Measurements from ENCODE around the gene OBSL1.

The OBSL1 gene

DNA sequence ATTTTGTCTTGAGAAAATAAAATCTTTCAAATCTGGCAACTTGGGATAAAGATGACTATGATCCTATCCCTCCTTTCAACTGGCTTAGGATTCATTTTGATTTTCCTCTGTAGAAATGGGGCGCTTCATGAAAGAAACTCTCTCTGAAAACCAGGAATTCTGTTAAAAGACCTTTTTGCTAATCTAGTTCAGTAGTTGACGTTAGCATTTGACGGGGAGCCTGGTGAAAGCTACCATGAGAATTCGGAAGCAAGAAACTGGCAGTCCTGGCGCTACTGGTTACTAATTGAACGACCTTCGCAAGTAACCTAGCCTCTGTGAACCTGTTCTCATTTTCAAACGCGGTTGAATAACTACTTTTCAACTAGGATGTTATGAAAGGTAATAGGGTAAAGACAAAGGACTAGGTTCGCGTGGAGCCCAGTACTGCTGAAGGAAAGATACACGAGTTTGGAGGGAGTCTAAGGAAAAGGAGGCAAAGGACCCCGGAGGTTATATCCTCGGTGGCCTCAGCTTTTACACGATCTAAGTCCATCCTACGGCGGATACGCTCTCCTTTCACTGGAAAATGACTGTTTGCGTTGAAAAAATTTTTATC lies 25.7 kb upstream of the OBSL1 start:
- DNase-seq (ENCODE audit: low spot score): peak; percentile 2

DNA sequence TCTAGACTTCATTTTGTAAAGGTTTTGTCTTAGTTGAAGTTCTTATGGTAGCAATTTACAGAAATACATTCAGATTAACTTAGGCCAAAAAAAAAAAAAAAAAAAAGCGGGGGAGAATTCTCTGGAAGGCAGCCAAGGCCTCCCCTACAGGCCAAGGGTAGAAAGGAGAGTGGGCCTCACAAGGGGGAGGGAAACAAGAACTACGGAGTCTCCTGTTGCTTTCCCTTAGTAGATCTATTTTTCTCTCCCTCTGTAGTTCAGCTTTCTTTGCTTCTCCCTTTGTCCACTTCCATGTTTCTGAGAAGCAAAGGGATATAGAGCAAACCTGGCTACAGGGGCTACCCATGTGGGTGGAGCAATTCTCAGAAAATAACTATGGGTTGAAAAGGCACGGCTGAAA lies 23.9 kb upstream of the OBSL1 start:
- DNase-seq (ENCODE audit: low spot score): no peak

DNA sequence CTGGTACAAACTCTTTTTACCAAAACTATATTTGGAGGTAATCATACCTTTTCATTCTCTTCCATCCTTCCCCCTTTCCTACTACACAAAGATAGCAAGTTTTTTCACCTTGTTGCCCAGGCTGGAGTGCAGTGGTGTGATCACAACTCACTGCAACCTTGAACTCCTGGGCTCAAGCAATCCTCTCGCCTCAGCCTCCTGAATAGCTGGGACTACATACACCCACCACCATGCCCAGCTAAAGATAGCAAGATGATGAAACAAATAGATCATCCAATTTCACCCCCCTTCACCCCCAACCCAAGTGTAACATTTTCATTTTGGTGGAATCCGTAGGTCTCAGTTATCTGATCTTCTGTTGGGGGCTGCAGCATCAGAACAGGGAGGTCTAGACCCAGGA lies 21.8 kb upstream of the OBSL1 start:
- DNase-seq (ENCODE audit: low spot score): no peak

DNA sequence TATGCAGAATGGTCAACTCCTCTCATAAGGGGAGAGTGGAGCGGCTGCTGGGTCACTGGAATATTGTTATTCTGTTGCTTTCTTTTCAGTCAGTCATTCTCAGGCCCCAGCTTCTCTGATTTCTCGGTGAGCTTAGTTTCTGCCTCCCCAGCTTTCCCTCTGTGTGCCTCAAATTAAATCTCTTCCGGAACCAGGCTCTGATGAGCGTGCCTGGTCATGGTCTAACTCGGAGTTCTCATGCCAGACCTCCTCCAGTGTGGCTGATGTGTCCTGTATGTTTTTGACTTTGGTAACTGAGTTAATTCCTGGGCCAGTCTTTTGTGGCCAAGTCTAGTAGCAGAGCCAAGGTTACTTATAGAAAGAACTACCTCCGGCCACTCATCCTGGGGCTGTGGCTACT lies 21.4 kb upstream of the OBSL1 start:
- DNase-seq (ENCODE audit: low spot score): no peak

DNA sequence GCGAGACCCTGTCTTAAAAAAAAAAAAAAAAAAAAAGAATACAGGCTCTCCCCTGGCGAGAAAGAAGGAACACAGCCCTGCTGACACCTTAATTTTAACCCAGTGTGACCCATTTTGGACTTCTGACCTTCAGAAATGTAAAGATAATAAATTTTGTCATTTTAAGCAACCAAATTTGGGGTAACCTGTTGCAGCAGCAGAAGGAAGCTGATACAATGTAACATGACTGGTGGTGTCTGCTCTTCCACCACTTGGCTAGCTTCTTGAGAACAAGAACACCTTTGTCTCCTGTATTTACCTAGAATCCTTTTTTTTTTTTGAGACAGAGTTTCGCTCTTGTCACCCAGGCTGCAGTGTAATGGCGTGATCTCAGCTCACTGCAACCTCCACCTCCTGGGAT lies 19.8 kb upstream of the OBSL1 start:
- DNase-seq (ENCODE audit: low spot score): no peak

DNA sequence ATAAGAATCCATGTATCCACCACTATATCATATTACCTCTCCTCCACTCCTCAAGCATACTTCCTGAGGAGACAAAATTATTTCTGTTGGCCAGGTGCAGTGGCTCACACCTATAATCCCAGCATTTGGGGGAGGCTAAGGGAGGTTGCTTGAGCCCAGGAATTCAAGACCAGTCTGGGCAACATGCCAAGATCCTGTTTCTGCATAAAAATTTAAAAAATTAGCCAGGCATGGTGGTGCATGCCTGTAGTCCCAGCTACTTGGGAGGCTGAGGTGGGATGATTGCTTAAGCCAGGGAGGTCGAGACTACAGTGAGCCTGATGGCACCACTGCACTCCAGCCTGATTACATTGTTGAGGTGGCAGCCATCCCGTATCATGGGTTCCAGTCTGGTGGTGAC lies 10.0 kb upstream of the OBSL1 start:
- DNase-seq (ENCODE audit: low spot score): no peak

DNA sequence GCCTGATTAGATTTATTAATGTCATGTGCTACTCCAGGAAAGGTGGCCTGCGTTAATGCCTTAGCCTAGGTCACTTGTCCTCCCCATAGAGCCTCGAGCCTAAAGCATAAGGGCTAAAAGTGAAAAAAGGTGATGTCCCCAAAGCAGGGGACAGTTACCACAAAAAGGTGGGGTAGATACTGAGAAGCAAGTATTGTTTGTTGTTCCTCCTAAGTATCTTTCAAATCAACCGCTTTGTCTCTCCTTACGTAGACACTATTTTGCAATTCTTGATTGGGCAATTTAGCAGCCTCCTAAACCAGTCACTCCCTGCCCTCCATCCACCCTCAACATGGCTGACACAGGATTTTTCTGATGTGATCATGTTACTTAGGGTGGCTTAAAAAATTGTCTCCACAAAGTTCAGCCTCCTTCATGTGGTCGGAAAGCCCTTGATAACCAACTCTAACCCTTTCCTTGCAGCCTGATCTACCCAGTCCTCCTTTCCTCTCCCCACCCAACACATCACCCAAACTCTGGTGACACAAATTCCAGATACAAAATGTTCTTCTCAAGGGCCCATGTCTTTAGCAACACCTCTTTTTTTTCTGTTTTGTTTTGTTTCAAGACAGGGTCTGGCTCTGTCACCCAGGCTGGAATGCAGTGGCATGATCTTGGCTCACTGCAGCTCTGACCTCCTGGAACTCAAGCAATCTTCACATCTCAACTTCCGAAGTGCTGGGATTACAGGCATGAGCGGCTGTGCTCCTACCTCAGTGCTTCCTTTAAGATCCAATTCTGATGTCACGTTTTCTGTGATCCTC lies 7.7 kb upstream of the OBSL1 start:
- no peak for DNase-seq (ENCODE audit: low spot score)

DNA sequence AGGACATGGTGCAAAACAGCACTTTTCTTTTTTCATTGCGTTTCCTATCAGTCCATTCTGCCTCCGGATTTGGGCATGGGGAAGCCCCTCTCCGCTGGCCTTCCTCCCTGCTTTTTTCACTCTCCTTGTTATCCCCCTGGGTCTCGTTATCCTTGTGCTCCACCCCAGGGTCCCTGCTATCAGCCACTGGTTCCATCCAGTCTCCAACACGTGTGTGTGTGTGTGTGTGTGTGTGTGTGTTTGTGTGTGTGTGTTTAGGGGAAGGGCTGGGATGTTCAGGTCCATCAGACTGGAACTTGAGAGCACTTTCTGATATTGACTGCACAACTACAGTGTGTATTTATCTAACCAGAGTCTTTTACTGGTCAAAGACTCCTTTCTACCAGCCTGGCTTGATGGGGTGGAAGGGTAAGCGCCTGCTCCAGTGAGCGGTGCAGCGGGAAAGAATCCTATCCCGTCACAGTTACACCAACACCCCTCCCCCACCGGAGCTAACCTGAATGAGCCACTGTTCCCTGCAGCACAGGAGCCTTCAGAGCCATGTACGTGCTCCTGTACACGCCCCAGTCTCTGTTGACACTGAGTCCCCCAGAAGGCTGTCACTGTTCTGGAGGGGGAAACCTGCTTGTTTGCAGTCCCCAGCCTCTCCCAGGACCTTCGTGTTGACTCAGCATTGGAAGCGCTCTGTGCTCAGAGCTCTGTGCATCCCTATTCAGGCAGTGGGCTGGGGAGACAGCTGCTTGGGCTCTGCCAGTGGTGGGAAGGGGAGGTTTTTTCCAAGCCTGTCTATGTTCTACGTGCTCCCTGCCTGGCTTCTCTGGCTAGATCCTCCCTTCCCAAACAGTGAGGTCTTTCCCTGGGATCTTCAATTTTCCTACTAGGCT lies 5.4 kb upstream of the OBSL1 start:
- DNase-seq (ENCODE audit: low spot score): no peak

DNA sequence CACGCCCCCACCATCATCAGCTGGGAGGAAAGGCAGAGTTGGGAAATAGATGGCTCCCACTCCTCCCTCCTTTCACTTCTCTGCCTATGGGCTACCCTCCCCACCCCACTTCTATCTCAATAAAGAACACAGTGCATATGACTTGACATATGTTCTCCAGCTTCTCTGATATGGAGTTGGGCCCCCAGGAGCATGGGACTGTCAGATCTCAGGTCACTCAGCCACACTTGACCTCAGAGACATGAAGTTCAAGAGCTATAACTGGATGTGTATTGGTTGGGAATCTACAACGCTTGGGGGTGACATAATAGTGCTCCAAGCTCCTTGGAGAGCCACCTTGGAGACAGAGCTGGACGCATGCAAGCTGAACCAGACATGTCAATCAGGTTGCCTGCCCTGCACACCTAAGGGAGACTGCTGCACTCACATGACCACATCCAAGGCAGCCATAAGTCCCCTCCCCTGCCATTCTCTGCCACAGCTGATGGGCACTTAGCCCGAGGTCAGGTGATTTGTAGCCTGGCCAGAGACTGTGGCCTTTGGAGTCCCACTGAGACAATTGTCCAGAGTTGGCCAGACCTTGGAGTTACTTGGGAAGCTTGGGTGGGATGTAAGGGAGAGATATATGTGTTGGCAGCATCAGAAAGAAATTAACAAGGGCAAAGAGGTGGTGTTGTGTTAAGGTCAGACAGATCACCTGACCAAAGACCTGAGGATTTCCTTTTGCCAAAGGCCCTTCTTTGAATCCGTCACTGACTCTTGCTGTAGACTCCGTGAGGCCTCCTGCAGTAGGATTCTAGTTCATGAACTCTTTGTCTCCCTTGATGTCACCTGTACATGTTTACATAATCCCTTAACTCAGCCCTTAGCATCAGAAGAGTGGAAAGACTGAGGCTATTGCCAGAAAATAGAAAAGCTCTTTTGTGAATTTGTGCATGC lies 4.5 kb upstream of the OBSL1 start:
- DNase-seq (ENCODE audit: low spot score): no peak

DNA sequence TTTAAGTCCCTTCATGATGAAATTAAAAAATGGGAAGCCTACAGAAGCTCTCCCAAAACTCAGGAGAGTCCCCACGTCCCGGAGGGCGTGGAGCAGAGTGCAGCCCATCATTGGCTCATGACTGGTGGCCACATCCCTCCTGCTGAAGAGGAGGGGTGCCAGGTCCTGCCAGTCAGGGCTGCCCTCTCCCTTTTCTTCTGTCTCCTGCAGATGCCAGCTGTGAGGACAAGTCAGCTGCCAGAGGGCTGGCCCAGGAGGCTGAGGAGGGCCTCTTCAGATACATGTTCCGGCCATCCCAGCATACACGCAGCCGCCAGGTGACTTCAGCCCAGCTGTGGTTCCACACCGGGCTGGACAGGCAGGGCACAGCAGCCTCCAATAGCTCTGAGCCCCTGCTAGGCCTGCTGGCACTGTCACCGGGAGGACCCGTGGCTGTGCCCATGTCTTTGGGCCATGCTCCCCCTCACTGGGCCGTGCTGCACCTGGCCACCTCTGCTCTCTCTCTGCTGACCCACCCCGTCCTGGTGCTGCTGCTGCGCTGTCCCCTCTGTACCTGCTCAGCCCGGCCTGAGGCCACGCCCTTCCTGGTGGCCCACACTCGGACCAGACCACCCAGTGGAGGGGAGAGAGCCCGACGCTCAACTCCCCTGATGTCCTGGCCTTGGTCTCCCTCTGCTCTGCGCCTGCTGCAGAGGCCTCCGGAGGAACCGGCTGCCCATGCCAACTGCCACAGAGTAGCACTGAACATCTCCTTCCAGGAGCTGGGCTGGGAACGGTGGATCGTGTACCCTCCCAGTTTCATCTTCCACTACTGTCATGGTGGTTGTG lies 3.4 kb upstream of the OBSL1 start:
- no peak for DNase-seq (ENCODE audit: low spot score)

DNA sequence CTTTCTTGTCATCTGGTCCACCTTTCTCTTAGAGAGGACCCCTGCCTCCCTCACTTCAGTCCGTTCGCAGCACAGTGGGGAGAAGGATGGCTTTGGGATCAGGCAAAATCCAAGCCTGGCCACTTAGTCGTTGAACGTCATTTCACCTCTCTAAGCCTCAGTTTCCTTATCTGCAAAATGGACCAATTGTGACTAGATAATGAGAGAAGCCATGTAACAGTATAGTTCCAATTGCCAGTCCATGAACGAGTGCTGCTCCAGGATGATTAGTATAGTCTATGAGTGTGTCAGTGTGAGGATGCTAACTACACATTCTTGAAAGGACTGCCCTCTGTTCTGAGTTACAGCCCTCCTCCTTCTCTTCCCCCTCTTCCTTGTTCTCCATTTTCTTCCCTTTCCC lies 1.8 kb upstream of the OBSL1 start:
- no peak for DNase-seq (ENCODE audit: low spot score)

DNA sequence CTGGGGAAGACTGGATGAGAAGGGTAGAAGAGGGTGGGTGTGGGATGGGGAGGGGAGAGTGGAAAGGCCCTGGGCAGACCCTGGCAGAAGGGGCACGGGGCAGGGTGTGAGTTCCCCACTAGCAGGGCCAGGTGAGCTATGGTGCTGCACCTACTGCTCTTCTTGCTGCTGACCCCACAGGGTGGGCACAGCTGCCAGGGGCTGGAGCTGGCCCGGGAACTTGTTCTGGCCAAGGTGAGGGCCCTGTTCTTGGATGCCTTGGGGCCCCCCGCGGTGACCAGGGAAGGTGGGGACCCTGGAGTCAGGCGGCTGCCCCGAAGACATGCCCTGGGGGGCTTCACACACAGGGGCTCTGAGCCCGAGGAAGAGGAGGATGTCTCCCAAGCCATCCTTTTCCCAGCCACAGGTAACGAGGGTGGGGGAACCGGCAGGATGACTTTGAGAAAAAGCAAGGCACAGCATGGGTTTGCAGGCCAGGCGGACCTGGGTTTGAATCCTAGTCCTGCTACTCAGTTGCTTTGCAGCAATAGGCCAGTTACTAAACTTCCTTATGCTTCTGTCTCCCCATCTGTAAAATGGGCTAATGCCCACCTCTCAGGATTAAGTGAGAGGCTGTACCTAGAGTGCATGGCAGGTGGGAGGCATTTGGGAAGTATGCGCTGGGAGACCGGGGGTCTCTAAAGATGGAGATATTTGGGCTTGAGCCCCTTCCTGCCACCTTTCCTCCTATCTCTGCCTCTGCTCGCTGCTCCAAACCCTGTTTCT lies 1.1 kb upstream of the OBSL1 start, which contains the start of gene INHA:
Gene INHA (plus strand): TSS at position 74 of the 765 bp plus-strand sequence. CDS start 65 bp downstream, at position 139.
- no peak for DNase-seq (ENCODE audit: low spot score)

DNA sequence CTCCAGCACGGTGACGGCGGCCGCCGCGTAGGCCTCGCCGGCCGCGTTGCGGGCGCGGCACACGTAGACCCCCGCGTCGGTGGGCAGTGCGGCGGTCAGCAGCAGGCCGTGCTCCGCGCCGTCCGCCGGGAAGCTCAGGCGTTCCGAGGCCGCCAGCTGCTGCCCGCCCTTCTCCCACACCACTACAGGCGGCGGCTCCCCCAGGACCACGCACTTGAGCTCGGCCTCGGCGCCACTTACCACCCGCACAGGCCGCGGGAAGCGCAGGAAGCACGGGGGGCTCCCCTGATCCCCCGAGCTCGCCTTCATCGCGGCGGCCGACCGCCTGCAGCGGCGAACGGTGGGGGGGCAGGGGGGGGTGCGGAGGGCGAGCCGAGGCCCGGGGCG lies 422 bp downstream of the OBSL1 start:
- no peak for DNase-seq (ENCODE audit: low spot score)

DNA sequence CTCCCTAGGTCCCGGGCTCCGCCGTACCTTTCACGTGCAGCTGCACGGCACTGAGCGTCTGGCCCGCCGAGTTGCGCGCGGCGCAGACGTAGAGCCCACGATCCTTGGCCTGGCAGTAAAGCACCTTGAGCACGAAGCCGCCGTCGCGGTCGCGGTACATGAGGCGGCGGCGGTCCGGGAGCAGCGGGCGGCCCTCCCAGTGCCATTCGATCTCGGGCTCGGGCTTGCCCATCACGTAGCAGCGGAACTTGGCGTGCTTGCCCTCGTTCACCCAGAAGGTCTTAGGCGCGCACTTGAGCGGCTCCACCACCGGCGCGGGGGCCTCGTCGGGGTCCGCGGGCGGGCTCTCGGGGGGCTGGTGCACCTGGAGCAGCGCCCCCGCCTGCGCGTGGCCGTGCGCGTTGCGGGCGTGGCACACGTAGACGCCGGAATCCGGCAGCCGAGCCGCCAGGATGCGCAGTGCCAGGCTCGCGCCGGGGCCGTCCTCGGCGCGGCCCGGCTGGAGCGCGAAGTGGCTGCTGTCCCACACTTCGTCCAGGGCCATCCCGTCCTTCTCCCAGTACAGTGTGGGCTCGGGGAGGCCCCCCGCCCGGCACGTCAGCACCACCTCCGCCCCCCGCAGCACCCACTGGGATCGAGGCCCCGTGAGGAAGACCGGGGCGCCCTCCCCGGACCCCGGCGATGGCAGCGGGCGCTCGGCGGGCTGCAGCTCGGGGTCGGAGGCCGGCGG lies 980 bp downstream of the OBSL1 start:
- no peak for DNase-seq (ENCODE audit: low spot score)

DNA sequence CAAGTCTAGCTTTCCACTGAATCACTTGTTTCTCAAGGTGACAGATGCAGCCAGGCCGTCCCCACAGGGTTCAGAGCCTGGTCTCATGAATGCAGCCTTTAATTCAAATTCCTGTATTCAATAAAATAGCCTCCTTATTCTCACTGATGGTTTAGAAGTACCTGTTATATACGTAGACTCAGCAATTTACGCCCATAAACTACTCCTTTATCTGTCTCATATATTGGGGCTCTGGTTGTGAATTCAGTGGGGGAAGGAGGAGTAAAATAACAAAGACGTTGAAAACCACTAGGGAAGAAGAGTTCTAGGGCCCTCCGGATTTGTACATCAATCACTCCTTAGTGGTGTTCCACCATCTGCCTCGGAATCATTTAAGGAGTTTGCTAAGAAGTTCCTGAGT lies 1.7 kb downstream of the OBSL1 start:
- DNase-seq (ENCODE audit: low spot score): no peak

DNA sequence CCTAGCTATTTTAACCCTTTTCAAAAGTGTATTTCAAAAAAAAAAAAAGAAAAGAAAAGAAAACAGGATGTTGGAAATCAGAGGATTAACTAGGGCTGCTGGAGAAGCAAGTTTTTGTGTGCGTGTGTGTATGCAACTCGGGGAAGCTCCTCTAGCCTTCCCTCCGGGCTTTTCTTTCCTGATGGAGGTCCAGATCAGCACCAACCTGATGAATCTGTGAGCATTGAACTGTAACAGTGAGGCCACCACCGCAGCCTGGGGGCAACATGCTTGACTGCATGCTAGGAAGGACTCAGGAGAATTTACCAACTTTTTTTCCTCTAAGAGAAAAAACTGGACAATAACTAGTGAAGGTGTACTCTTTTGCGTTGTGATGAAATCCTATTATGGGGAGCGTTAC lies 2.3 kb downstream of the OBSL1 start:
- DNase-seq (ENCODE audit: low spot score): no peak

DNA sequence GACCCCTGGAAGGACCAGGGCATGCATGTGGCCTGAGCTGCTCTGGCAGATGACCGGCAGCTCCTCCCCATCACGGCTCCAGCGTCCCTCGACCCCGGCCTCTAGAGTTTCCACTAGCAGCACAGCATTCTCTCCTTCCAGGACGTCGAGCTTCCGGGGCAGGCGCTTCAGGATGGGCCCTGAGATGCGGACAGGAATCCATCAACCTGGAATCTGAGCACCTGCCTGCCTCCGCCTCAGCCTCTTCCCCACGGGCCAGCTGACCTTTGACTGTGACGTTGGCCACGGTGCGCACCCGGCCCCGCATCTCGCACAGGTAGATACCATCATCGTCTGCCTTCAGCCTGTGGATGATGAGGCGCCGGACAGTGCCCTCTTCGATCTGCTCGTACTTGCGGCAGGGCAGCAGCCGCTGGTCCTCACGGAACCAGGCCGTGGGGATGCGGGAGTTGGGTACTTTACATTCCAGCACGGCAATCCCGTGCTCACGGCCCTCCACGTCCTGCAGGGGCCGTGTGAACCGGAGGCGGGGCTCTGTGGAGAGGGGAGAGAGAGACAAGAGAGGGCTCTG lies 3.5 kb downstream of the OBSL1 start:
- DNase-seq (ENCODE audit: low spot score): no peak

DNA sequence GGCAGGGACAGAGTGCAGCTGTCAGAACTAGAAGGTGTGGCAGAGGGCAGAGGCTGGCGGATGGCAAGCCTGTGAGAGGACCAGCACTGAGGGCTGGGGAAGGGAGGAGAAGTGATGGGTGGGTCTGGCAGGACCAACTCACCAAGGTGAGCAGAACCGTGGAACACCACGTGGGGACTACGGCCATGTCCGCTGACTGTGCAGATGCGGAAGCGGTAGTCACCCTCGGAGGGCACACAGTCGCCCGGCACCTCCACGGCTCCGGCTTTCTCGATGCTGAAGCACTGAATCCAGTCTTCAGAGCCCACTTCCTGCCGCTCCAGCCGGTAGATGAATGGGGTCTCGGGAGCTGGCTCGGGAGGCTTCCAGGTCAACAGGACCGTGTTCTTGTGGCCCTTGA lies 4.2 kb downstream of the OBSL1 start:
- DNase-seq (ENCODE audit: low spot score): no peak

DNA sequence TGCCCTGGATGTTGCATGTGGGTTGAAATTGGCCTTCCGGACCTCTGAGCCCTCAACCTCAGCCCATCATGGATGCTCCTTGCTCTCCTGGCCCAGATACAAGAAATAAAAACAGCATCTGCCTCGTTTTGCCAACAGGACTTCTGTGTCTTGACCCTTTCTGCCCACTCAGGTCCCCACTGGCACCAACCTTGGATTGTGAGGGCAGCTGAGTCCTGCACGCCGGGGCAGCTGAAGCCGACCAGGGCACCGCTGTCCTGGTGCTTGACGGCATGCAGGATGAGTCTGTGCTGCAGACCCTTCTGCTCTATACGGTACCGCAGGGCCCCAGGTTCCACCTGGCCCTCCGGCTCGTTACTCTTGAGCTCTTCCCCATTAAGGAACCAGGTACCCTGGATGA lies 4.7 kb downstream of the OBSL1 start:
- DNase-seq (ENCODE audit: low spot score): no peak
